Activated CD8-positive, alpha-beta T cell treated with anti-CD3 and anti-CD28 coated beads for 36 hours (primary cell): Measurements from ENCODE around the gene LPCAT1. TPM values are rescaled to one million over a fixed set of nuclear protein-coding genes. Genes with fewer than 3 reads are reported as not detected.

Experiments
- ATAC-seq: fragments of 200-7000 bp; cut with Tn5 transposase; one replicate; pipeline ENCODE4 v1.10.0; 2021; ENCODE audit warnings: mild to moderate bottlenecking, moderate library complexity
- CTCF ChIA-PET: fragments of 350-600 bp; sonication (Branson Sonifier 250); formaldehyde crosslinking; loops from one replicate; lab custom pipeline; 2021; ENCODE audit warnings: antibody characterized with exemption; lab: Charles Lee
- POLR2A ChIA-PET: fragments of 350-600 bp; sonication (Branson Sonifier 250); formaldehyde crosslinking; loops from one replicate; lab custom pipeline; 2021; ENCODE audit warnings: antibody characterized with exemption; lab: Charles Lee
- DNase-seq: peaks from one replicate; pipeline ENCODE4 v3.0.0-alpha.2; 2020
- H3K27ac Mint-ChIP-seq: one replicate; pipeline ENCODE4 v1.8.0; 2021; ENCODE audit warnings: mild to moderate bottlenecking, mixed read lengths
- H3K27me3 Mint-ChIP-seq: one replicate; pipeline ENCODE4 v1.8.0; 2021; ENCODE audit warnings: mixed read lengths
- H3K36me3 Mint-ChIP-seq: one replicate; pipeline ENCODE4 v1.8.0; 2021; ENCODE audit warnings: low read depth, mixed read lengths
- H3K4me1 Mint-ChIP-seq: one replicate; pipeline ENCODE4 v1.8.0; 2021; ENCODE audit warnings: low read depth, mixed read lengths
- H3K4me3 Mint-ChIP-seq: one replicate; pipeline ENCODE4 v1.8.0; 2021; ENCODE audit warnings: mild to moderate bottlenecking, moderate library complexity, mixed read lengths
- H3K9me3 Mint-ChIP-seq: one replicate; pipeline ENCODE4 v1.8.0; 2021; ENCODE audit warnings: mixed read lengths
- CTCF ChIP-seq: fragments of 200-600 bp; IDR thresholded peaks from one replicate; pipeline ENCODE4 v1.8.0; 2022; ENCODE audit warnings: antibody characterized with exemption, mild to moderate bottlenecking
- intact Hi-C: fragments of 100-400 bp; cut with micrococcal nuclease; formaldehyde crosslinking; loops from one replicate; pipeline ENCODE4 v1.10.0; 2022
- total RNA-seq, 2 experiments: library from RNA; stranded (reverse); gene quantifications; one replicate each; pipeline ENCODE4 v1.2.3, GENCODE V29; 2021

Gene LPCAT1
- total RNA-seq, 2 experiments from 2014 or later: 37.2 to 43.6 TPM

- Mint-ChIP-seq H3K36me3 (no peaks in the 10 kb centered on the region), H3K4me1 (peaks cover 12% of the 10 kb centered on the region), H3K27ac (no peak overlapping the region), H3K9me3 (peaks cover 4% of the 10 kb centered on the region), H3K4me3 (no peak overlapping the region), H3K27me3 (peaks cover 43% of the 10 kb centered on the region)
- DNase-seq: no peak
- ATAC-seq: no peak
- POLR2A ChIA-PET: no interaction called here
- CTCF ChIA-PET: interaction anchor here (0.7 kb wide), 1 partner anchor 25 kb away, joined by 3 read pairs; no protein-coding TSS in a partner anchor
- no peak for TF ChIP-seq CTCF
- intact Hi-C loops: no loop called here
Measured at GRCh38 chr5:1442222-1443145, 81.3 kb downstream of the LPCAT1 start.

GRCh38 chr5:1441166-1441865 is 82.4 kb downstream of the LPCAT1 start:
- TF ChIP-seq CTCF: no peak
- no peak overlapping the region for H3K27ac Mint-ChIP-seq
- H3K9me3 Mint-ChIP-seq: peaks cover 4% of the 10 kb centered on the region
- ChIA-PET POLR2A (no interaction called here), CTCF (no interaction called here)
- ATAC-seq (no peak), DNase-seq (no peak)
- H3K36me3 Mint-ChIP-seq: no peaks in the 10 kb centered on the region
- H3K4me3 Mint-ChIP-seq: no peak overlapping the region
- peaks cover 4% of the 10 kb centered on the region for H3K4me1 Mint-ChIP-seq
- H3K27me3 Mint-ChIP-seq: peaks cover 33% of the 10 kb centered on the region
- intact Hi-C loops: no loop called here

- H3K27me3 Mint-ChIP-seq: peaks cover 33% of the 10 kb centered on the region
- intact Hi-C loops: no loop called here
- H3K4me3 Mint-ChIP-seq: no peak overlapping the region
- TF ChIP-seq CTCF: no peak
- ChIA-PET CTCF (no interaction called here), POLR2A (no interaction called here)
- H3K36me3 Mint-ChIP-seq: no peaks in the 10 kb centered on the region
- H3K27ac Mint-ChIP-seq: no peak overlapping the region
- H3K4me1 Mint-ChIP-seq: peaks cover 4% of the 10 kb centered on the region
- peaks cover 4% of the 10 kb centered on the region for H3K9me3 Mint-ChIP-seq
- DNase-seq (no peak), ATAC-seq (no peak)
Measured at GRCh38 chr5:1440098-1440493, 83.7 kb downstream of the LPCAT1 start.

GRCh38 chr5:1439388-1440097 is 84.2 kb downstream of the LPCAT1 start:
- ChIA-PET CTCF (no interaction called here), POLR2A (no interaction called here)
- no peak overlapping the region for H3K4me3 Mint-ChIP-seq
- H3K4me1 Mint-ChIP-seq: peaks cover 4% of the 10 kb centered on the region
- no peak for DNase-seq
- no peak overlapping the region for H3K27ac Mint-ChIP-seq
- peaks cover 4% of the 10 kb centered on the region for H3K9me3 Mint-ChIP-seq
- TF ChIP-seq CTCF: no peak
- H3K36me3 Mint-ChIP-seq: no peaks in the 10 kb centered on the region
- ATAC-seq: no peak
- H3K27me3 Mint-ChIP-seq: peaks cover 30% of the 10 kb centered on the region
- intact Hi-C loops: no loop called here
